ENCODE measurements around the gene LYPLA2. TPM values are rescaled to one million over a fixed set of nuclear protein-coding genes. Genes with fewer than 3 reads are reported as not detected.

The LYPLA2 gene
- total RNA-seq, 2 experiments from 2014 or later = 57.0 to 59.2 TPM

DNA sequence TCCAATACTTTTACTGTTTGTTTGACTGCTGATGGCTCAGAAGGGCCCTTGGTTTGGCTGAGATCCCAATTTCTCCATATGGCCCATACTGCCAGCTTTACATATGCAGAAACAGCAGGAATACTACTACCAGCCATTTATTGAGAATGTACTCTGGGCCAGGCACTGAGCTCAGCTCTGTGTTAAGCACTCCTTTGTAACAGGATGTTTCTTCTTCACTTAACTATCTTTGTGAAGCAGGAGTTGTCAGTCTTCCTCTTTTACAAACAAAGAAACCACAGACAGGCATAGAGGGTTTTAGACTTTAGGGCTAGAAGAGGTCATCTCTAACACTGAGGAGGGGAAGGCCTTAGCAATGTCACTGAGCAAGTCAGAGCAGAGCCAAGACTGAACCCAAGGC, 26.0 kb downstream of the LYPLA2 start:
- no peaks in the 10 kb centered on the region for H3K9me3 Mint-ChIP-seq
- no peak for DNase-seq
- intact Hi-C loops (cut with micrococcal nuclease) = no loop called here
- ChIA-PET CTCF (interaction anchor here (1.0 to 1.6 kb wide), 4 partner anchors 10 to 99 kb away, joined by 4 to 5 read pairs (median 5); no protein-coding TSS in a partner anchor), POLR2A (interaction anchor here (1.3 kb wide), 1 partner anchor 9 kb away, joined by 7 read pairs; the partner anchor contains the start of gene HMGCL)
- H3K4me3 Mint-ChIP-seq = no peak overlapping the region
- ATAC-seq = no peak
- peaks cover 14% of the 10 kb centered on the region for H3K36me3 Mint-ChIP-seq (ENCODE audit: low read depth)
- TF ChIP-seq, protein P1, sequence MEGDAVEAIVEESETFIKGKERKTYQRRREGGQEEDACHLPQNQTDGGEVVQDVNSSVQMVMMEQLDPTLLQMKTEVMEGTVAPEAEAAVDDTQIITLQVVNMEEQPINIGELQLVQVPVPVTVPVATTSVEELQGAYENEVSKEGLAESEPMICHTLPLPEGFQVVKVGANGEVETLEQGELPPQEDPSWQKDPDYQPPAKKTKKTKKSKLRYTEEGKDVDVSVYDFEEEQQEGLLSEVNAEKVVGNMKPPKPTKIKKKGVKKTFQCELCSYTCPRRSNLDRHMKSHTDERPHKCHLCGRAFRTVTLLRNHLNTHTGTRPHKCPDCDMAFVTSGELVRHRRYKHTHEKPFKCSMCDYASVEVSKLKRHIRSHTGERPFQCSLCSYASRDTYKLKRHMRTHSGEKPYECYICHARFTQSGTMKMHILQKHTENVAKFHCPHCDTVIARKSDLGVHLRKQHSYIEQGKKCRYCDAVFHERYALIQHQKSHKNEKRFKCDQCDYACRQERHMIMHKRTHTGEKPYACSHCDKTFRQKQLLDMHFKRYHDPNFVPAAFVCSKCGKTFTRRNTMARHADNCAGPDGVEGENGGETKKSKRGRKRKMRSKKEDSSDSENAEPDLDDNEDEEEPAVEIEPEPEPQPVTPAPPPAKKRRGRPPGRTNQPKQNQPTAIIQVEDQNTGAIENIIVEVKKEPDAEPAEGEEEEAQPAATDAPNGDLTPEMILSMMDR (IDR thresholded peaks at IDR 0.05) = no peak
- no peak overlapping the region for H3K27ac Mint-ChIP-seq
- no peaks in the 10 kb centered on the region for H3K27me3 Mint-ChIP-seq
- H3K4me1 Mint-ChIP-seq (ENCODE audit: low read depth) = no peaks in the 10 kb centered on the region

DNA sequence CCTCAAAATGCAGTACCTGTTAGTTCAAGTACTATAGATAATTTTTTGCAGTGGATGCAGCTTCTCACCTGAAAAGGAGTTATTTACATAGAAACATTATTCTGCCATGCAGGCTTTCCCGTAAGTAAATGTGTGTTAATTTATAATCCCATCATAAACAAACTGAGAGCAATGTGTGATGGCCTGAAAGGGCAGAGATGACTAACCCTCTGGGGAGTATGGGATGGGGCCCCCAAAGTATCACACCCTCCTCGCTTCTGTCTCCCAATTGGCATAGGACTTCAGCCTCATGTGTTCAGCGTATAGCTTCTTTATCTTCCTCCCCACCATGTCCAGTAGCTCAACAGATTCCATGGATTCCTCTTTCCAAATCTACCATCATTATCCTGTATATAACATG, 26.7 kb downstream of the LYPLA2 start:
- Mint-ChIP-seq H3K9me3 (no peaks in the 10 kb centered on the region), H3K27ac (no peak overlapping the region), H3K27me3 (no peaks in the 10 kb centered on the region), H3K36me3 (ENCODE audit: low read depth) (peaks cover 11% of the 10 kb centered on the region), H3K4me3 (no peak overlapping the region), H3K4me1 (ENCODE audit: low read depth) (no peaks in the 10 kb centered on the region)
- ATAC-seq = no peak
- ChIA-PET POLR2A (interaction anchor here (1.1 to 1.4 kb wide), 4 partner anchors 8 to 96 kb away, joined by 3 to 7 read pairs (median 4); partner anchors contain the start of genes CNR2 and HMGCL), CTCF (interaction anchor here (1.0 to 1.6 kb wide), 3 partner anchors 8 to 11 kb away, joined by 5 read pairs; no protein-coding TSS in a partner anchor)
- intact Hi-C loops (cut with micrococcal nuclease) = no loop called here
- TF ChIP-seq, protein P1 (IDR thresholded peaks at IDR 0.05) = no peak
- DNase-seq = no peak

DNA sequence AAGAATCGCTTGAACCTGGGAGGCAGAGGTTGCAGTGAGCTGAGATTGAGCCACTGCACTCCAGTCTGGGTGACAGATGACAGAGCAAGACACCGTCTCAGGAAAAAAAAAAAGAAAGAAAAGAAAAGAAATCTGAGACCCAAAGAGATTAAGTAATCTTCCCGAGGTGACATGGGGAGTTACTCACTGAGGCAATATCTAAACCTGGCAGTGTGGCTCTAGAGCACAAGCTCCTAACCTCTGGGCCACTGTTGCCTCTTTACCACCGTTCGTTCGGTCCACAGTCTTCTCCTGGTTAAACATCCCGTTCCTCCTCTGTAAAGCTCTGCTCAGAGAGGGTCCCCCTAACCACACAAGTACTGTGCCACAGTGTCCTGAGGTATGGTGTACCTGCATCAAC, 32.8 kb downstream of the LYPLA2 start:
- Mint-ChIP-seq H3K27me3 (no peaks in the 10 kb centered on the region), H3K36me3 (ENCODE audit: low read depth) (peaks cover 13% of the 10 kb centered on the region), H3K4me1 (ENCODE audit: low read depth) (peaks cover 19% of the 10 kb centered on the region), H3K9me3 (no peaks in the 10 kb centered on the region), H3K27ac (peak overlapping the region; percentile 96), H3K4me3 (peak overlapping the region; percentile 97)
- intact Hi-C loops (cut with micrococcal nuclease) = no loop called here
- POLR2A ChIA-PET = interaction anchor here (1.1 to 2.8 kb wide), 8 partner anchors 8 to 135 kb away, joined by 3 to 13 read pairs (median 6); partner anchors contain the start of genes GALE and PITHD1
- ATAC-seq = no peak
- TF ChIP-seq, protein P1 (IDR thresholded peaks at IDR 0.05) = no peak
- CTCF ChIA-PET = interaction anchor here (1.7 to 5.5 kb wide), 4 partner anchors 13 to 93 kb away, joined by 3 to 73 read pairs (median 6); no protein-coding TSS in a partner anchor
- DNase-seq = no peak

DNA sequence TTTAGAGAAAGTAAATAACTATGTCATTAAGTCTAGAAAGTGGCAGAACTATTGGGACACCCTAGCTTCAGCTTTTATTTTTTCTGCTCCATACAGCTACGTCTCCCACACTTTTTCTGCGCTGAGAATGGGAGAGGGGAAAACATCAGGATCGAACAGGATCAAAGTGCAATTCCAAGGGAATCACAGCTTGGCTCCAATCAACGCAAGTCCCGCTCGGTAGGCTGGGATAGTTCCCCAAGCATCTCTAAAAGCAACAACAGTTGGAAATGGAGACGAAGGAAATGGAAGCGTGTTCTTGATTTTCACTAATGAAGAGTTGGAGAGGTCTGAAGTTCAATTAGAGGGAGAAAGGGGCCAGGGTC, 33.7 kb downstream of the LYPLA2 start:
- intact Hi-C loops (cut with micrococcal nuclease) = no loop called here
- ATAC-seq (no peak), DNase-seq (no peak)
- TF ChIP-seq, protein P1 (IDR thresholded peaks at IDR 0.05) = no peak
- H3K4me3 Mint-ChIP-seq = peak overlapping the region; percentile 97
- H3K36me3 Mint-ChIP-seq (ENCODE audit: low read depth) = peaks cover 13% of the 10 kb centered on the region
- ChIA-PET POLR2A (interaction anchor here (0.9 to 2.8 kb wide), 13 partner anchors 8 to 139 kb away, joined by 3 to 13 read pairs (median 4); partner anchors contain the start of genes GALE, LYPLA2 and PITHD1), CTCF (interaction anchor here (0.7 to 5.5 kb wide), 10 partner anchors 11 to 187 kb away, joined by 3 to 73 read pairs (median 4); no protein-coding TSS in a partner anchor)
- no peaks in the 10 kb centered on the region for H3K9me3 Mint-ChIP-seq
- H3K27ac Mint-ChIP-seq = peak overlapping the region; percentile 96
- no peaks in the 10 kb centered on the region for H3K27me3 Mint-ChIP-seq
- H3K4me1 Mint-ChIP-seq (ENCODE audit: low read depth) = peaks cover 19% of the 10 kb centered on the region

DNA sequence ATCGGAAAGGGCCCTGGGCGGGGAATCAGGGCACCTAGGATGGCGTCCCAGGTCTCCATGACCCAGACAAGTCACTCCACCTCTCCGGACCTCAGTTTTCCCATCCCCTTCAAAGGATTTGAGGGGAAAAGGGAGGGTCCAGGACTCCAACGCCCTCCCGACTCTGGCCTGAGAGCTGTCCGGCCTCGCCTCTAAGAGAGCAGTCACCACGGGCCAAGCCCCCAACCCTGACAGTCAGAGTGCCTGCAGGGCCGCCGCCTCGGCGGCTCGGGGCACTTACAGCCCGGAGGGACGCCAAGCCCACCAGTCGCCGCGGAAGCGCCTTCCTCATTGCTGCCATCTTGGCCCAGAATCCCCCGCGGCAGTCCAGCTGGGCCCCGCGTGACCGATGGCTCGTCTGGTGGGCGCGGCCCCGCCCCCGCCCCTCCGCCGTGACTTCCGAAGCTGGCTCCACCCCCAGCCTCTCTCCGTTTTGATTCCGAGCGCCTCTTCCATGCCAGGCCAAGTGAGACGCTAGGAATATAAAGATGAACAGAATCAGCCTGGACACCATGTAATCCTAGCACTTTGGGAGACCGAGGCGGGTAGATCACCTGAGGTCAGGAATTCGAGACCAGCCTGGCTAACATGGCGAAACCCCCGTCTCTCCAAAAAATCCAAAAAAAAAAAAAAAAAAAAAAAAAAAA, 34.3 kb downstream of the LYPLA2 start, which contains the start of gene HMGCL:
TSS of gene HMGCL (minus strand) at position 354 of the 686 bp plus-strand sequence. CDS start at position 340, 14 bp downstream.
- Mint-ChIP-seq H3K4me3 (peak within 1 kb of the TSS; percentile 97), H3K9me3 (no peaks in the 10 kb centered on the region), H3K27me3 (no peaks in the 10 kb centered on the region), H3K27ac (peak within 1 kb of the TSS; percentile 96), H3K36me3 (ENCODE audit: low read depth) (peaks cover 12% of the 10 kb centered on the region), H3K4me1 (ENCODE audit: low read depth) (peaks cover 20% of the 10 kb centered on the region)
- intact Hi-C loops (cut with micrococcal nuclease) = no loop called here
- DNase-seq (peak; percentile 94), ATAC-seq (peak; percentile 98)
- ChIA-PET CTCF (interaction anchor here (1.0 to 5.5 kb wide), 10 partner anchors 11 to 188 kb away, joined by 3 to 73 read pairs (median 4); no protein-coding TSS in a partner anchor), POLR2A (interaction anchor here (0.6 to 2.8 kb wide), 18 partner anchors 8 to 327 kb away, joined by 3 to 13 read pairs (median 4); partner anchors contain the start of genes GALE, LYPLA2, PITHD1 and SRSF10)
- TF ChIP-seq, protein P1 (IDR thresholded peaks at IDR 0.05) = no peak

Measured in activated CD8-positive, alpha-beta T cell treated with anti-CD3 and anti-CD28 coated beads for 36 hours (primary cell).